HepG2 (cell line): ENCODE results near the gene MECR. TPM values are rescaled to one million over a fixed set of nuclear protein-coding genes. Genes with fewer than 3 reads are reported as not detected.

ENCODE experiments used
- ATRX ChIP-seq: sonication (generic); formaldehyde crosslinking; IDR thresholded peaks from 2 replicates; pipeline ENCODE4 v1.4.0; 2020; ENCODE audit warnings: missing genetic modification reagents, borderline replicate concordance
- BRF2 ChIP-seq: sonication (generic); formaldehyde crosslinking; IDR thresholded peaks from 2 replicates; pipeline ENCODE4 v1.8.1; 2022; ENCODE audit warnings: mild to moderate bottlenecking, missing genetic modification reagents
- GABPB1 ChIP-seq: IDR thresholded peaks from 2 replicates; pipeline ENCODE4 v1.6.1; 2016; ENCODE audit warnings: mild to moderate bottlenecking, missing genetic modification reagents, moderate library complexity, missing compliant biosample characterization
- HOMEZ ChIP-seq: IDR thresholded peaks from 2 replicates; pipeline ENCODE4 v1.6.1; 2016; ENCODE audit warnings: low read depth
- MIER3 ChIP-seq: IDR thresholded peaks from 2 replicates; pipeline ENCODE4 v1.6.1; 2016; ENCODE audit warnings: missing compliant biosample characterization, borderline replicate concordance
- NFIB ChIP-seq: sonication (generic); formaldehyde crosslinking; IDR thresholded peaks from 2 replicates; pipeline ENCODE4 v1.9.0; 2021; ENCODE audit warnings: missing genetic modification reagents, mild to moderate bottlenecking, borderline replicate concordance
- NR2F6 ChIP-seq, 2 experiments: IDR thresholded peaks; 2 replicates each; pipeline ENCODE4 v1.6.1; 2016; ENCODE audit warnings: antibody characterized with exemption in 1 of 2, mild to moderate bottlenecking in 1 of 2
- POLR2AphosphoS2 ChIP-seq: IDR thresholded peaks from 2 replicates; pipeline ENCODE4 v1.6.1; 2011; ENCODE audit warnings: low read depth, low read length, improper control_type of control experiment
- REPIN1 ChIP-seq: sonication (generic); formaldehyde crosslinking; IDR thresholded peaks from 2 replicates; pipeline ENCODE4 v1.8.0; 2022; ENCODE audit warnings: missing genetic modification reagents, low read depth, mild to moderate bottlenecking, borderline replicate concordance
- SIX4 ChIP-seq: sonication (generic); formaldehyde crosslinking; IDR thresholded peaks from 2 replicates; pipeline ENCODE4 v1.4.0; 2020; ENCODE audit warnings: missing genetic modification reagents
- SMAD9 ChIP-seq: sonication (generic); formaldehyde crosslinking; IDR thresholded peaks from 2 replicates; pipeline ENCODE4 v1.5.1; 2020; ENCODE audit warnings: mild to moderate bottlenecking, missing genetic modification reagents
- TBX3 ChIP-seq: fragments of 450-650 bp; IDR thresholded peaks from 2 replicates; pipeline ENCODE4 v1.6.1; 2017; ENCODE audit warnings: antibody characterized with exemption, mild to moderate bottlenecking, inconsistent platforms, borderline replicate concordance
- TCF7L2 ChIP-seq: IDR thresholded peaks from 2 replicates; pipeline ENCODE4 v1.6.1; 2011; ENCODE audit warnings: mild to moderate bottlenecking, low read depth, low read length, moderate library complexity
- ZFY ChIP-seq: sonication (generic); formaldehyde crosslinking; IDR thresholded peaks from 2 replicates; pipeline ENCODE4 v1.4.0; 2020; ENCODE audit warnings: missing genetic modification reagents
- ZIK1 ChIP-seq: sonication (generic); formaldehyde crosslinking; IDR thresholded peaks from 2 replicates; pipeline ENCODE4 v1.5.0; 2020; ENCODE audit warnings: mild to moderate bottlenecking, low read depth, missing genetic modification reagents, borderline replicate concordance
- ZNF10 ChIP-seq: sonication (generic); formaldehyde crosslinking; IDR thresholded peaks from 2 replicates; pipeline ENCODE4 v1.4.0; 2020; ENCODE audit warnings: mild to moderate bottlenecking, low read depth, missing genetic modification reagents, borderline replicate concordance
- ZNF235 ChIP-seq: sonication (generic); formaldehyde crosslinking; IDR thresholded peaks from 2 replicates; pipeline ENCODE4 v1.8.1; 2023; ENCODE audit warnings: mild to moderate bottlenecking, missing genetic modification reagents, borderline replicate concordance
- ZNF362 ChIP-seq: sonication (generic); formaldehyde crosslinking; IDR thresholded peaks from 2 replicates; pipeline ENCODE4 v1.4.0; 2020; ENCODE audit warnings: missing genetic modification reagents, mild to moderate bottlenecking, borderline replicate concordance
- ZNF616 ChIP-seq: sonication (generic); formaldehyde crosslinking; IDR thresholded peaks from 2 replicates; pipeline ENCODE4 v1.5.0; 2020; ENCODE audit warnings: low read depth, mild to moderate bottlenecking, missing genetic modification reagents
- ZNF772 ChIP-seq: sonication (generic); formaldehyde crosslinking; IDR thresholded peaks from 2 replicates; pipeline ENCODE4 v1.5.0; 2020; ENCODE audit warnings: mild to moderate bottlenecking, missing genetic modification reagents
- ZSCAN30 ChIP-seq: sonication (generic); formaldehyde crosslinking; IDR thresholded peaks from 2 replicates; pipeline ENCODE4 v1.5.0; 2020; ENCODE audit warnings: mild to moderate bottlenecking, missing genetic modification reagents
- polyA plus RNA-seq, 8 experiments: library from polyadenylated mRNA; depleted of rRNA in 3 of 8; stranded (reverse) in 7 of 8; unstranded in 1 of 8; fragments of >200 nt; fragmentation: Illumina TruSeq in 4 of 8; extraction: Trizol in 4 of 8; gene quantifications; 2 replicates each; pipeline versions ENCODE4 v1.2.1 to v1.2.3, GENCODE V29; 2011 to 2016; ENCODE audit warnings: low read depth in 4 of 8, missing spikeins in 1 of 8, mixed read lengths in 1 of 8; ENCODE audit not compliant: insufficient read depth in 1 of 8
- total RNA-seq, 5 experiments: library from RNA; depleted of rRNA; stranded (reverse); fragments of >200 nt; fragmentation: Illumina TruSeq; extraction: Trizol; gene quantifications; 2 replicates each; pipeline ENCODE4 v1.2.3, GENCODE V29; 2016; ENCODE audit warnings: low read depth in 1 of 5
- TF ChIP-seq, protein P1 (sequence below): sonication (generic); formaldehyde crosslinking; IDR thresholded peaks from 2 replicates; pipeline ENCODE4 v1.4.0; 2020; ENCODE audit warnings: low read depth, mild to moderate bottlenecking, missing genetic modification reagents
- TF ChIP-seq, protein P2 (sequence below): sonication (generic); formaldehyde crosslinking; IDR thresholded peaks from 2 replicates; pipeline ENCODE4 v1.4.0; 2020; ENCODE audit warnings: mild to moderate bottlenecking, missing genetic modification reagents, borderline replicate concordance

The MECR gene
- total and polyA plus RNA-seq, 2 of the 13 experiments (the other 11 are each of a cell fraction or from before 2014, with no cell fraction given): 18.8 to 24.9 TPM

DNA sequence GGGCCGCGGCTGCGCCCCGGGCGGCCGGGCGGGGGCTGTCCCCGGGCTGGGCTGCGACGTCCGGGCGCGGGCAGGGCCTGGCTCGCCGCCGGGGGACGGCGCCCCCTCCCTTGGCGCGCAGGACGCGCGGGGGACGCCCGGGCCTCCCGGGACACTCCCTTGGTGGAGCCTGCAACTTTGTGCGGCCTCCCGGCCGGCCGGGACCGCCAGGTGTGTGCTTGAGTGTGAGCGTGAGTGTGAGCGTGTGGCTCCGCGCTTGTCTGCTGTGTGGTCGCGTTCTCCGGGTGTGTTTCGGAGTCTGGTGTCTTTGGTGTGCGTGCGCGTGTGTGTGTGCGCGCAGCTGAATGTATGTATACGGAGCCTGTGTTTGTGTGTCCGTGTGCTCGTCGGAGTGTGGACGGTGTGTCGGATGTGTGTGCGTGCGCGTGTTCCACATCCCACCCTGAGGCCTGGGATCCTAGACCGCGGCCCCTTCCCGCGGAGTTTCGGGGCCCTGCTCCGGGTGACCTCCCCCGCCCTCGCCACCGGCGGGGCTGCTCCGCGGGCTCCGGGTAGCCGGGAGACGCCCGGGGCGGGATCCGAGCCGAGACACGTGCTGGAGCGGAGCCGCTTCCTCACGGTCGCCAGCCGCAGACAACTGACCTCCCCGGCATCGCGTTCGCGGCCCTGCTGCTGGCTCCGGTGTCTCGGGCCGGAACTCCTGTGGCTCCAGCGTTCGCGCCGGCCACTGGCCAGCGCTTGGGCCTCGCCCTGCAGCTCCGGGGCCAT lies 7.3 kb upstream of the MECR start (continued):
- no peak for TF ChIP-seq ZIK1 (CRISPR knock-in tag)
- TF ChIP-seq GABPB1: peak; percentile 69; the same call in 1 of the 2 replicates
- TF ChIP-seq ZNF772 (CRISPR knock-in tag): peak; percentile 63; the same call in 1 of the 2 replicates
- no peak for TF ChIP-seq TBX3
- no peak for TF ChIP-seq ZNF235
- no peak for TF ChIP-seq ZNF362 (CRISPR knock-in tag)
- TF ChIP-seq POLR2AphosphoS2: no peak
- TF ChIP-seq, protein P1, sequence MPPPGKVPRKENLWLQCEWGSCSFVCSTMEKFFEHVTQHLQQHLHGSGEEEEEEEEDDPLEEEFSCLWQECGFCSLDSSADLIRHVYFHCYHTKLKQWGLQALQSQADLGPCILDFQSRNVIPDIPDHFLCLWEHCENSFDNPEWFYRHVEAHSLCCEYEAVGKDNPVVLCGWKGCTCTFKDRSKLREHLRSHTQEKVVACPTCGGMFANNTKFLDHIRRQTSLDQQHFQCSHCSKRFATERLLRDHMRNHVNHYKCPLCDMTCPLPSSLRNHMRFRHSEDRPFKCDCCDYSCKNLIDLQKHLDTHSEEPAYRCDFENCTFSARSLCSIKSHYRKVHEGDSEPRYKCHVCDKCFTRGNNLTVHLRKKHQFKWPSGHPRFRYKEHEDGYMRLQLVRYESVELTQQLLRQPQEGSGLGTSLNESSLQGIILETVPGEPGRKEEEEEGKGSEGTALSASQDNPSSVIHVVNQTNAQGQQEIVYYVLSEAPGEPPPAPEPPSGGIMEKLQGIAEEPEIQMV: no peak
- no peak for TF ChIP-seq ATRX (CRISPR knock-in tag)
- TF ChIP-seq MIER3 (CRISPR knock-in tag): no peak
- peak; percentile 67 for TF ChIP-seq ZFY (CRISPR knock-in tag)
- no peak for TF ChIP-seq NFIB (CRISPR knock-in tag)
- no peak for TF ChIP-seq SMAD9 (CRISPR knock-in tag)
- no peak for TF ChIP-seq SIX4 (CRISPR knock-in tag)
- TF ChIP-seq TCF7L2: no peak
- no peak for TF ChIP-seq NR2F6 (IDR thresholded peaks at IDR 0.05)
- no peak for TF ChIP-seq NR2F6 (CRISPR knock-in tag; IDR thresholded peaks at IDR 0.05)
- TF ChIP-seq ZSCAN30 (CRISPR knock-in tag): no peak
- no peak for TF ChIP-seq REPIN1 (CRISPR knock-in tag)
- no peak for TF ChIP-seq ZNF616
- no peak for TF ChIP-seq HOMEZ (CRISPR knock-in tag)
- TF ChIP-seq, protein P2, sequence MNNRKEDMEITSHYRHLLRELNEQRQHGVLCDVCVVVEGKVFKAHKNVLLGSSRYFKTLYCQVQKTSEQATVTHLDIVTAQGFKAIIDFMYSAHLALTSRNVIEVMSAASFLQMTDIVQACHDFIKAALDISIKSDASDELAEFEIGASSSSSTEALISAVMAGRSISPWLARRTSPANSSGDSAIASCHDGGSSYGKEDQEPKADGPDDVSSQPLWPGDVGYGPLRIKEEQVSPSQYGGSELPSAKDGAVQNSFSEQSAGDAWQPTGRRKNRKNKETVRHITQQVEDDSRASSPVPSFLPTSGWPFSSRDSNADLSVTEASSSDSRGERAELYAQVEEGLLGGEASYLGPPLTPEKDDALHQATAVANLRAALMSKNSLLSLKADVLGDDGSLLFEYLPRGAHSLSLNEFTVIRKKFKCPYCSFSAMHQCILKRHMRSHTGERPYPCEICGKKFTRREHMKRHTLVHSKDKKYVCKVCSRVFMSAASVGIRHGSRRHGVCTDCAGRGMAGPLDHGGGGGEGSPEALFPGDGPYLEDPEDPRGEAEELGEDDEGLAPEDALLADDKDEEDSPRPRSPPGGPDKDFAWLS (CRISPR knock-in tag): no peak
- no peak for TF ChIP-seq ZNF10
- TF ChIP-seq BRF2 (CRISPR knock-in tag): no peak
